ENCODE data around the gene MBOAT1. TPM values are rescaled to one million over a fixed set of nuclear protein-coding genes. Genes with fewer than 3 reads are reported as not detected.

MBOAT1 gene
- total RNA-seq, 1 donor from 2014 or later = 8.5 TPM

- H3K9me3 ChIP-seq = no peaks in the 10 kb centered on the region
- DNase-seq (no peak), ATAC-seq (no peak)
- no peak for TF ChIP-seq CTCF (IDR thresholded peaks at IDR 0.05)
- no peaks in the 10 kb centered on the region for H3K27me3 ChIP-seq
- H3K4me1 ChIP-seq = no peaks in the 10 kb centered on the region
- H3K27ac ChIP-seq = no peak overlapping the region
- intact Hi-C loops (cut with DNase I) = no loop called here
- H3K36me3 ChIP-seq = no peaks in the 10 kb centered on the region
- no peak overlapping the region for H3K4me3 ChIP-seq
Measured at GRCh38 chr6:20159098-20159497, 53.2 kb downstream of the MBOAT1 start.

GRCh38 chr6:20158676-20159075, 53.6 kb downstream of the MBOAT1 start:
- DNase-seq = no peak
- H3K27ac ChIP-seq = no peak overlapping the region
- intact Hi-C loops (cut with DNase I) = no loop called here
- no peak overlapping the region for H3K4me3 ChIP-seq
- no peaks in the 10 kb centered on the region for H3K4me1 ChIP-seq
- no peaks in the 10 kb centered on the region for H3K9me3 ChIP-seq
- TF ChIP-seq CTCF (IDR thresholded peaks at IDR 0.05) = no peak
- ATAC-seq = no peak
- no peaks in the 10 kb centered on the region for H3K36me3 ChIP-seq
- H3K27me3 ChIP-seq = no peaks in the 10 kb centered on the region

- no peak overlapping the region for H3K4me3 ChIP-seq
- H3K27me3 ChIP-seq = no peaks in the 10 kb centered on the region
- H3K9me3 ChIP-seq = no peaks in the 10 kb centered on the region
- no peaks in the 10 kb centered on the region for H3K36me3 ChIP-seq
- DNase-seq (no peak), ATAC-seq (no peak)
- no peak for TF ChIP-seq CTCF (IDR thresholded peaks at IDR 0.05)
- H3K4me1 ChIP-seq = no peaks in the 10 kb centered on the region
- no peak overlapping the region for H3K27ac ChIP-seq
- intact Hi-C loops (cut with DNase I) = no loop called here
Measured at GRCh38 chr6:20156824-20157223, 55.4 kb downstream of the MBOAT1 start.

GRCh38 chr6:20154753-20155152, 57.5 kb downstream of the MBOAT1 start:
- no peak for TF ChIP-seq CTCF (IDR thresholded peaks at IDR 0.05)
- no peak overlapping the region for H3K4me3 ChIP-seq
- DNase-seq = no peak
- no peaks in the 10 kb centered on the region for H3K27me3 ChIP-seq
- no peaks in the 10 kb centered on the region for H3K36me3 ChIP-seq
- intact Hi-C loops (cut with DNase I) = no loop called here
- no peaks in the 10 kb centered on the region for H3K9me3 ChIP-seq
- ATAC-seq = no peak
- H3K27ac ChIP-seq = no peak overlapping the region
- H3K4me1 ChIP-seq = no peaks in the 10 kb centered on the region

- intact Hi-C loops (cut with DNase I) = no loop called here
- Histone ChIP-seq H3K4me3 (no peak overlapping the region), H3K27ac (no peak overlapping the region), H3K36me3 (no peaks in the 10 kb centered on the region), H3K27me3 (no peaks in the 10 kb centered on the region), H3K4me1 (no peaks in the 10 kb centered on the region), H3K9me3 (no peaks in the 10 kb centered on the region)
- ATAC-seq (no peak), DNase-seq (no peak)
- no peak for TF ChIP-seq CTCF (IDR thresholded peaks at IDR 0.05)
Measured at GRCh38 chr6:20153194-20153593, 59.1 kb downstream of the MBOAT1 start.

- Histone ChIP-seq H3K36me3 (no peaks in the 10 kb centered on the region), H3K9me3 (no peaks in the 10 kb centered on the region), H3K27me3 (no peaks in the 10 kb centered on the region), H3K4me1 (no peaks in the 10 kb centered on the region), H3K4me3 (no peak overlapping the region), H3K27ac (no peak overlapping the region)
- DNase-seq = no peak
- intact Hi-C loops (cut with DNase I) = no loop called here
- no peak for TF ChIP-seq CTCF (IDR thresholded peaks at IDR 0.05)
- ATAC-seq = peak; percentile 33
Measured at GRCh38 chr6:20148433-20148832, 63.8 kb downstream of the MBOAT1 start.
